ENCODE results near the gene HTRA1.

The HTRA1 gene

GRCh38 chr10:122455376-122456079, 5.8 kb upstream of the HTRA1 start:
- DNase-seq (ENCODE audit: low spot score), result no peak

- DNase-seq (ENCODE audit: low spot score), result no peak
These were observed 3.4 kb upstream of the HTRA1 start for GRCh38 chr10:122457934-122458333.

GRCh38 chr10:122458693-122459092, 2.7 kb upstream of the HTRA1 start:
- DNase-seq (ENCODE audit: low spot score), result no peak

DNA sequence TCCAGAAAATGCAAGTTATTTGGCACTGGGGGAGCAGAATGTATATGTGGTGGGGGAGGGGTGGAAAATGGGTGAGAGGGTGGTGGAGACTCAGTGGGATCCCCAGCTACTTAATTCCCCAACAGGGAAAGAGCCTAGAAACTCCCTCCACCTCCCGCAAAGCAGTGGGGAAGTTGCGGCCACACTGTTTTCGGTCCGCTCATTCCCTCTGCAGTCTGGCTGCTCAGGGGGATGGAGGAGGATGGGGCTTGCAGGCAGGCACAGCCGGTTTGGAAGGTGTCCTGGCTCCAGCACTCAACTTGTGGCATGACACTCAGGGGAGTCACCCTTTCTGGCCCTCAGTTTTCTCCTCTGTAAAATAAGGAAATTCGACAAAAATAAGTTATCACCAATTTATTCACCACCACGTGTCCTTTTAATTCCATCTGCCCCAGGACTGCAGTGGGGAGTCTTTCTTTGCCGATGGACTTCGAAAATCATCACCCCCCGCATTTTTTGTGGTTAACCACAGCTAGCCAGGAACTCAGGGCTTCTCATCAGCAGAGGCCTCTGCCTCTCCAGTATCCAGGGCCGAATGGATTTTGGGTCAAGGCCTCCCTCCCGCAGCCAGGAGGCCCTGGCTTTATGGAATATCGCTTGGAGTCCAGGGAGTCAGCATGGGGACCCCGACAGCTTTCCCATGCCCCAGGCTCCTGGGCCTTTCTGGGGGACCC, 1.6 kb upstream of the HTRA1 start:
- peak; percentile 31 for DNase-seq (ENCODE audit: low spot score)

- DNase-seq (ENCODE audit: low spot score), result peak; percentile 26
These were observed 461 bp upstream of the HTRA1 start for GRCh38 chr10:122460891-122461293.

DNA sequence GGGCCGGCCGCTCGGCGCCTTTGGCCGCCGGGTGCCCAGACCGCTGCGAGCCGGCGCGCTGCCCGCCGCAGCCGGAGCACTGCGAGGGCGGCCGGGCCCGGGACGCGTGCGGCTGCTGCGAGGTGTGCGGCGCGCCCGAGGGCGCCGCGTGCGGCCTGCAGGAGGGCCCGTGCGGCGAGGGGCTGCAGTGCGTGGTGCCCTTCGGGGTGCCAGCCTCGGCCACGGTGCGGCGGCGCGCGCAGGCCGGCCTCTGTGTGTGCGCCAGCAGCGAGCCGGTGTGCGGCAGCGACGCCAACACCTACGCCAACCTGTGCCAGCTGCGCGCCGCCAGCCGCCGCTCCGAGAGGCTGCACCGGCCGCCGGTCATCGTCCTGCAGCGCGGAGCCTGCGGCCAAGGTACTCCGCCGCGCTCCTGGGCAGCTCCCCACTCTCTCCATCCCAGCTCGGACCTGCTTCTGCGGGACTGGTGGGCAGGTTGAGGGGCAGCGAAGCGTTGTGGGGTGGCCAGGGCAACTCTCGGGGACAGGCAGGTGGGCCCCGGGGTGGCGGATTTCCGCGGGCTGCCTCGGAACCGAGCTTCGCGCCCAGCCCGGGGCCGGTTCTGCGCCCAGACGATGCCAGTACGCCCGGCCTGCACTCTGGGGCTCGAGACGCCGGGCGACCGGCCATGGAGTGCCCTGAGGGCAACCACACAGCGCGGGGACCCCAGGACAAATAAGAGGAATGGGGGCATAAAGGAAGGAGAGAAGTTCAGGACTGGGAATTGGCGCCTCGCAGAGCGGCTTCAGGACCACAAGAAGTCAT, 578 bp downstream of the HTRA1 start:
- DNase-seq (ENCODE audit: low spot score), result peak; percentile 71

- DNase-seq (ENCODE audit: low spot score), result no peak
These were observed 1.4 kb downstream of the HTRA1 start for GRCh38 chr10:122462533-122463465.

- DNase-seq (ENCODE audit: low spot score), result no peak
These were observed 2.3 kb downstream of the HTRA1 start for GRCh38 chr10:122463466-122464249.

DNA sequence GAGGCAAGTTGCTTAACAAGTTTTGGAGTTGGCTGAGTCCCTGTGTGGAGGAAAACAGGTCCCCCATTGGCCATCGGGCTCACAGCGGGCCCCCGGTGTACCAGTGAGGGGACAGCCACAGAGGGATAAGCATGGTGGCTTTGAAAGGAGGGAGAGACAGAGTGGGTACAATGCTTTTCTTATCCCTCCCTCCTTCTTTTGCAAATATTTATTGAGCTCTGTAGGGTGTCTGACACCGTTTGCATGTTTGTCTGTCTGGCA, 2.8 kb downstream of the HTRA1 start:
- DNase-seq (ENCODE audit: low spot score), result no peak

DNA sequence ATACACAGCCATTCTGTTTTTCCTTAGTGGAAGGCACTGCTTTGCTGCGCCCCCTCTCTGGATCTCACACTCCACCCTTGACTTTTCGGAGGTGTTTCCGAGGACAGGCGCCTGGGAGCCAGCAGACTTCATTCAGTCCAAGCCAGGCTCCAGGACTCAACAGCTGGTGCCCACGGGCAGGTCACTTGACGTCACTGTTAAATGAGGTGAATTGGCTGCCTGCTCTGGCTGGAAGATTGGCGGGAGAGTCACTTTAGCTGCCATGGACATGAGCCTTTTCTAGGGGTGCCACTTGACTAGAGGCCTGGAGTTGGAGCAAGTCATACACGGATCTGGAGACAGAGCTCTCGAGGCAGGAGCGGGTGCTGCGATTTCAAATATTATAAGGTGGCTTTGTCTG, 3.2 kb downstream of the HTRA1 start:
- DNase-seq (ENCODE audit: low spot score), result no peak

DNA sequence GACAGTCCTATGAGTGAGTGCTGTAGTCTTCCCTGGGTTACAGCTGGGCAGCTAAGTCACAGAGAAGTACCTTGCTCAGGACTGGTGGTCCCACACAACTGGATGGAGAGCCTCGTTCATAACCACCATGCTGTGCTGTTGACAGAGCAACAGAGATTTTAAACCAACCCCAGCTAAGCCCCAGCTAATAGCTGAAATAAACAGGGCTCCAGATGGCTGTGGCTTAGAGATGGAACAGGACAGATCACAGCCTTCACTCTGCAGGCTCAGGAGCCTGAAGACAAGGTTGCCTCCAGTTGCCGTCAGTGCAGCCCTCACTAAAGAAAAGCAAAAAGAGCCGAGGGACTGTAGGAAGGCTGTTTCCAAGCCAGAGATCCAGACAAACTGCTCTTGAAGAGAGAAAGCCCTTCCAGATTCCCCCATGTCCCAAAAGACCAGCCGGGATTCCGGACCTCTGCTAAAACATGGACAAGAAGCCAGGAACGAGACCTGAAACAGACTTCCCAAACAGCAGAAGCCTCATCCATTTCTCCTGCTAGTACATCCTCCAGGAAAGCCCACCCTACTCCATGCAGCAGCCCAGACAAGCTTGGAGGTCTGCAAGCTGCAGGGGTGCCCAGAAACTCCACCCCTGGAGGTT, 4.2 kb downstream of the HTRA1 start:
- DNase-seq (ENCODE audit: low spot score), result no peak

DNA sequence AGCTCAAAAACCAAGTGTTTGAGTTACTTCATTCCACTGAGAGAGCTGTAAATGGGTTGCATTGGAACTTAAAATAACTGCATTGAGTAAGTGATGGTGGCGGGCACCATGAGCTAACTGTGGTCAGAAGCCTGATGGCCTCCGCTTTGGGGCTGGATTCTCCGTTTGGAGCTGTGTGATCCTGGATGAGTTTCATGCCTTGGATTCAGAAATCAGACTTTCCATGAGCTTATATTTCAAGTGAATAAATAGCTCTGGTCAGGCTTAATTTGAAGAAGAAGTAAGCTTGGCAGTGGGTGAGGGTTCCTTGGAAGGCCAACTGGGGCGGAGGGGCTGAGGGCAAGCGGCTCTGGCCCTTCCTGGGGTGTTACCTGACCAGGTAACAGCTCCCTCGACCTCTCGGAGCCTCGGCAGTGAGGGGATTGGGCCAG, 5.6 kb downstream of the HTRA1 start:
- no peak for DNase-seq (ENCODE audit: low spot score)

DNA sequence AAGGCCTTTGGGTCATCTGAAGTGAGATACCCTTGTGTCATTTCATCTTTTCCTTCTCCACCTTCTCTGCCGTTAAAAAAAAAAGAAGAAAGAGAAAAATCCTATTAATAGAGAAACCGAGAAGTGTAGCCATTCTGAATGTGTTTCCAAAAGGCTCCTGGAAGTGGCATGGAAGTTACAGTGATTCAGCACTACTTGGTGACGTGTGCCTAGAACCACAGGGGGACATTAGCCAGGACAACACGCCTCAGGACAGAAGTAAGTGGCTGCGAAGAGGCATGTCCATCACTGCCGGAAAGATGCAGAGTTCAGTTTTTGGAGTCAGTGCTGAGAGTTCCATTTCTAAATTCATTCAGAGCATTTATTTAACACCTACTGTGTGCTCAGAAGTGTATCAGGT, 6.3 kb downstream of the HTRA1 start:
- no peak for DNase-seq (ENCODE audit: low spot score)

DNA sequence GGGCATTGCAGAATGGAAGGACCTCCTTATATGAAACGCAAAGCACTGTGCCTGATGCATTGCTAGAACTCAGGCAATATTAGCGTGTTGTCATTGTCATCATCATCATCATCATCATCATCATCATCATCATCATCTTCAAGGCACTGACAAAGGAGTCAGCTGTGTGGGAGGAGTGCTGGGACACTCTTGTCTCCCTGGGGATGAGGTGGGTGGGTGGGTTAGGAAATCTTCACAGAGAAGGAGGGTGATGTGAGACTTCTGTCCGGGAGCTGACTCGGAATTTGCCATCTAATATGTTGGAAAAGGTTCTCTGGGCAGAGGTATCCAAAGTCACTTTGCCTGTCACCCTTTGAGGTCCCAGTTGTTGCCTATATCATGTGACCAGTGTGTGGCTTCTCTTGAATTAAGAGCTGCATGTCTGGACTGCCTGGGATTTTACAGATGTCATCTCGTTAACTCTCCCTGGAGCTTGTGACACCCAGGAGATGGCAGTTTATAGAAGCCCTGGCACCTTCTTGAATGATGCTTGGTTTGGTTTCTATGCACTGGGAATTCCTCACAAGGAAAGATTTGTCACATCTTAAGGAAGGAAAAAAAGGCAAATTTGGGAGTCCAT, 7.1 kb downstream of the HTRA1 start:
- no peak for DNase-seq (ENCODE audit: low spot score)

DNA sequence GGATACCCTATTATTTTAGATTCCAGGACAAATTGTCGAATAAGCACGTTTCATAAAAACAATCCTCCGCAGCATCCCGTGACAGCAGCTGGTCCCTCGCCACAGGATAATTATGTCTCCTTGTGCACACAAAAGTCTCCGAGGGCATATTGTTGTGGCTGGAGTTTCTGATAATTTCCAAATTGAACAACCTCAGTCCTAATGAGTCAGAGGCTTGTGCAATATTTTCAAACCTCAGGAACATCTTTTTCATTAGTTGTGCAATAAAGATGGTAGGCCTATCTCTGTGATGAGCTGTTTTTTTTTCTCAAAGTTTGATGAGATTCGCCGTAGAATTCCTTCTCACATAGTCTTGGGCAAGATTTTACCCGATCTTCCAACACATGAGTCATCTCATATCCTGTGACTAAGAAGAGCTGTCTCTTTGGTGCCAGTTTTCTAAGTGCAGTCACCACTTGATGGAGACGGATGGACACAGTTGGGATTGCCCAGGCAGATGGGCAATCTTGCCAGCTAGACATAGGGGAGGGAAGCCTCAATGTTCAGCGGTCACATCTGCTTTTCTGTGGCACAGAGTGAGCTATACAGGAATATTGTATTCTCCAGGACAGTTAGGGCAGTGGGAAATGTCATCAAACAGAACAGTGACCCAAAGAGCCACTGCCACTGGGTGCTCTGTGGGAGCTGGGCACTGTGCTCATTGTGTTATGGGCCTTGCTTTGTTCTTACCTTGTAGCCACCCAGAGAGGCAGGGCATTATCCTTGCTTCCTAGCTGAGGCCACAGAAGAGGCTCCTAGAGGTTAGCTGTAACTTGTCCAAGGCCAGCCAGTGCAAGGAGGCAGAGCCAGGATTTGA, 7.8 kb downstream of the HTRA1 start:
- DNase-seq (ENCODE audit: low spot score), result no peak

- DNase-seq (ENCODE audit: low spot score), result no peak
These were observed 8.5 kb downstream of the HTRA1 start for GRCh38 chr10:122469848-122470247.

GRCh38 chr10:122471531-122472177, 10.3 kb downstream of the HTRA1 start:
- DNase-seq (ENCODE audit: low spot score), result no peak

GRCh38 chr10:122473116-122473515, 11.8 kb downstream of the HTRA1 start:
- DNase-seq (ENCODE audit: low spot score), result no peak

Data from iPS-NIHi11 (cell line).